ENCODE data around the gene LAMTOR2. TPM values are rescaled to one million over a fixed set of nuclear protein-coding genes. Genes with fewer than 3 reads are reported as not detected.
A peak's percentile ranks its signal among the peaks of the same experiment; 100 is the strongest.

The LAMTOR2 gene
- total and polyA plus RNA-seq, 2 experiments from 2014 or later: 48.5 to 142 TPM

GRCh38 chr1:156103521-156103947 lies 49.0 kb downstream of the LAMTOR2 start:
- H3K4me2 ChIP-seq: peak overlapping the region; percentile 37
- H3K27ac ChIP-seq: peak overlapping the region; percentile 99
- H3K27me3 ChIP-seq: no peaks in the 10 kb centered on the region
- H3K9me2 ChIP-seq (replicated peaks; ENCODE audit: insufficient read depth): no peaks in the 10 kb centered on the region
- no peaks in the 10 kb centered on the region for H3K9me3 ChIP-seq (ENCODE audit: low read depth)
- no peak for TF ChIP-seq EZH2 (IDR thresholded peaks at IDR 0.05; ENCODE audit: borderline replicate concordance)
- TF ChIP-seq EZH2phosphoT487 (IDR thresholded peaks at IDR 0.05; ENCODE audit: low read depth, severe bottlenecking, unreplicated experiment): no peak
- no peak for TF ChIP-seq CTCF (IDR thresholded peaks at IDR 0.05; ENCODE audit: poor library complexity)
- H3K4me1 ChIP-seq (ENCODE audit: insufficient read depth): peaks cover 62% of the 10 kb centered on the region
- H3K36me3 ChIP-seq (replicated peaks; ENCODE audit: insufficient read depth, low read depth): no peaks in the 10 kb centered on the region
- H3K4me3 ChIP-seq: no peak overlapping the region
- H2AFZ ChIP-seq: no peak overlapping the region
- no peaks in the 10 kb centered on the region for H4K20me1 ChIP-seq (ENCODE audit: insufficient read depth, poor library complexity, severe bottlenecking)
- 74% methylated on average over 9 of the region's 9 CpGs for WGBS (ENCODE audit: low lambda C conversion rate, missing lambda C conversion rate)
- no peak for DNase-seq (ENCODE audit: low spot score)
- peaks cover 71% of the 10 kb centered on the region for H3K79me2 ChIP-seq

- peaks cover 64% of the 10 kb centered on the region for H3K79me2 ChIP-seq
These were observed 49.7 kb downstream of the LAMTOR2 start for GRCh38 chr1:156104065-156104810.

GRCh38 chr1:156104861-156105832 lies 50.6 kb downstream of the LAMTOR2 start:
- Histone ChIP-seq H3K4me2 (peak overlapping the region; percentile 69), H3K27ac (peak overlapping the region; percentile 99), H3K4me1 (ENCODE audit: insufficient read depth) (peaks cover 61% of the 10 kb centered on the region), H3K79me2 (peaks cover 57% of the 10 kb centered on the region), H4K20me1 (ENCODE audit: insufficient read depth, poor library complexity, severe bottlenecking) (no peaks in the 10 kb centered on the region), H3K9me2 (replicated peaks; ENCODE audit: insufficient read depth) (no peaks in the 10 kb centered on the region), H3K9me3 (ENCODE audit: low read depth) (no peaks in the 10 kb centered on the region), H3K4me3 (no peak overlapping the region), H3K36me3 (replicated peaks; ENCODE audit: insufficient read depth, low read depth) (no peaks in the 10 kb centered on the region), H3K27me3 (no peaks in the 10 kb centered on the region), H2AFZ (no peak overlapping the region)
- no peak for DNase-seq (ENCODE audit: low spot score)
- WGBS (ENCODE audit: low lambda C conversion rate, missing lambda C conversion rate): 67% methylated on average over 11 of the region's 11 CpGs
- TF ChIP-seq EZH2 (IDR thresholded peaks at IDR 0.05; ENCODE audit: borderline replicate concordance): no peak
- no peak for TF ChIP-seq EZH2phosphoT487 (IDR thresholded peaks at IDR 0.05; ENCODE audit: low read depth, severe bottlenecking, unreplicated experiment)
- no peak for TF ChIP-seq CTCF (IDR thresholded peaks at IDR 0.05; ENCODE audit: poor library complexity)

More at GRCh38 chr1:156104065-156104810, 49.7 kb downstream of the LAMTOR2 start:
- H3K9me3 ChIP-seq (ENCODE audit: low read depth): no peaks in the 10 kb centered on the region
- WGBS (ENCODE audit: low lambda C conversion rate, missing lambda C conversion rate): 48% methylated on average over 15 of the region's 15 CpGs
- DNase-seq (ENCODE audit: low spot score): peak; percentile 91
- peak overlapping the region; percentile 99 for H3K27ac ChIP-seq
- TF ChIP-seq CTCF (IDR thresholded peaks at IDR 0.05; ENCODE audit: poor library complexity) (no peak), EZH2phosphoT487 (IDR thresholded peaks at IDR 0.05; ENCODE audit: low read depth, severe bottlenecking, unreplicated experiment) (no peak), EZH2 (IDR thresholded peaks at IDR 0.05; ENCODE audit: borderline replicate concordance) (no peak)
- no peaks in the 10 kb centered on the region for H3K36me3 ChIP-seq (replicated peaks; ENCODE audit: insufficient read depth, low read depth)
- H2AFZ ChIP-seq: no peak overlapping the region
- H3K4me2 ChIP-seq: peak overlapping the region; percentile 69
- H3K4me3 ChIP-seq: no peak overlapping the region
- no peaks in the 10 kb centered on the region for H4K20me1 ChIP-seq (ENCODE audit: insufficient read depth, poor library complexity, severe bottlenecking)
- H3K27me3 ChIP-seq: no peaks in the 10 kb centered on the region
- peaks cover 62% of the 10 kb centered on the region for H3K4me1 ChIP-seq (ENCODE audit: insufficient read depth)
- no peaks in the 10 kb centered on the region for H3K9me2 ChIP-seq (replicated peaks; ENCODE audit: insufficient read depth)
